NCI-H748 treated with DMSO at 0.1 percent for 48 hours (cell line): Measurements from ENCODE around the gene SPOP.
"Not testable (repeated sequence)": the region's sequence is repeated elsewhere in the genome, so short reads cannot be mapped to it uniquely, and the experiment has no call there.

ENCODE experiments used
- DNase-seq: peaks from one replicate; lab custom pipeline; 2025; lab: John Stamatoyannopoulos, UW

SPOP gene

DNA sequence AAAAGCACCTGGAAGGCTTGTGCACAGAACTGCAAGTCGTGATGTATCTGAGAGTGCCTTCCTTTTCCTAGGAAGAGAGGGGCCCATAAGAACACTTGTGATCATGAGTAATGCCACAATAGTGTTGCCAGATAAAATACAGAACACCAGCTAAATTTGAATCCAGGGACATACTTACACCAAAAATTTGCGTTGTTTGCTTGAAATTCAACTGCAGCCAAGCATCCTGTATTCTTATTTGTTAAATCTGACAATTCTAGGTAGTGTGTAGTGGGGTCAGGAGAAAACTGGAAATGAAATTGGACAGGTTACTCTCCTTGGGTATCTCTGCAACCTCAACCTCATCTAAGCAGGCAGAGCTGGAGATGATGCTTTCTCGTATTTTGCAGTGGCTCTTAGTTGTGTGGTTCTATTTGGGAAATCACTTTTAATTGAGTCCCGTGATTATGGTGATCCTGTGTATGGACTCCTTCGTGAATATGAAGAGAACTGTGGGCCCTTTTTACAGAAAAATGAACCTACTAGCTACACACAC, 17.9 kb upstream of the SPOP start:
- no peak for DNase-seq

DNA sequence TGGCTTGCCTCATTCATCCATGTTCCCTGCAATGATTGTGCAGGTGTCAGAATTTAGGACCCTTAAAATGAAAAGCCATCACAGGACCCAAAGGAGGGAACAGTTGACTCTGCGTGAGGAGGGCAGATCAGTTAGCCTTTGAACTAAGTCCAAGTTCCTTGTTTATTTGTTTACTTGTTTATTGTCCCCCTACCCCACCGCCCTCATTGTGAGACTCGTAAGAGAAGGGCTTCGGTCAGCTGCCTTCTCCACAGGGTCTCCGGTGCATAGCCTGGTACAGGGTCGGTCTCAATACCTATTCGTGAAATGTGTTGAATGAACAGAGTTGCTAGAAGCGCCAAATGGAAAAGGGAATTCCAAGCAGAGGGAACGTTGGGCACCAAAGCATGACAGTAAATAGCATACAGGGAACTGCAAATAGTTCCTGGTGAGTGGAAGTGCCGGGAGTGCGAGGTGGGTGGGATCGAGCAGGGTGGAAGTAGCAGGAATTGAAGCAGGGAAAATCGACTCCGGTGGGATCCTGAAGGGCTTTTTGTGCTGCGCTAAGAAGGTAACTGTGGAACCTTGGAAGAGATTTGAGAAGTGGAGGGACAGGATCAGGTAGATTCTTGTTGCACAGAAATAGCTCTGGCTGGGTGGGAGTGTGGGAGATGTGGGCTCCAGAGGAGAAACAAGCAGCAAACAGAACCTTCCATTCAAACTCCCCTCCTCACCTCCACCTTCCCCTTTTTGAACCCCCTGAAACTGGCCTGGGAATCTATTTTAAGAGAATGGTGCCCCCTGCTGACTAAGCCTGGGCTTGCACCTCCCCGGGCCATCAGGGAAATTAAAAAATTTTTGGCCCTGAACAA, 17.2 kb upstream of the SPOP start:
- peak; percentile 32 for DNase-seq

DNA sequence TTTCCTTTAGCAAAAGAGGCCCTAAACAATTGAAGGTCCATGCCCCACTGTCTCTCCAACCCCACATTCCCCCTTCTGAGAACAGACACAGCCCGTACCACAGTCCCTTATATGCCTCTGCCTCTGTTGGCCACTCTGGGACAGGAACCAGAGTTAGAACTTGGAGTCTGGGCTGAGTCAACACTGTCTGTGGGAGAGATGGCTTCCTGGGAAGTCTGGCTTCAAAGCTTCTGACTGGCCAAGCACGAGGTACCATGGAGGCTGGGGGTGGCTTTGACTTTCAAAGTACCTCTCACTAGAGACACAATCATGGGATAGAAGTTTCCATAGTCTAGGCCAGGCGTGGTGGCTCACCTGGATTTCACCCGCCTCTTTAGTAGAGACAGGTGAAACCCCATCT, 14.9 kb upstream of the SPOP start:
- no peak for DNase-seq

DNA sequence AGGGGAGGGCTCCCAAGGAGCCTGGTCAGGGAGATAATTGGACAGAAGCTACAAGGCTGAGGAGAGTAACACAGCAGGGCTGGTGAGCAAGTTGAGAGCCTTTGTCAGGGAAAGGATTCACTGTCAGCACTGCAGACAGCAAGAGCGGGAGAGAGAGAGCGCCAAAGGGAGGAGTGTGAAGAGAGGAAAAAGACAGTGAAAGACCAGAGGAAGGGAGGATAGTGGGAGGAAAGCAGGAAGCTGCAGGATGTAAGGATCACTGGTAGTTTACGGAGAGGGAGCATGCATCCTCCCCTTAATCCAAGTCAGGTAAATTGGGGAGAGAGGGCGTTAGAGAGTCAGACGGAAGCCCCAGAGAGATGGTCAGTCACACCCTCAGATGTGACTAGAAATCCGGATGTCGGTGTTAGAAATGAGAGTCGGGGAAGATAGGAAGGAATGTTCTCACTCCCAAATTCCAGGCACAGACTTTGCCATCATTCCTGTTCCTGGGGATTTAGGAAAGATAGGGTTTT, 13.8 kb upstream of the SPOP start:
- no peak for DNase-seq

DNA sequence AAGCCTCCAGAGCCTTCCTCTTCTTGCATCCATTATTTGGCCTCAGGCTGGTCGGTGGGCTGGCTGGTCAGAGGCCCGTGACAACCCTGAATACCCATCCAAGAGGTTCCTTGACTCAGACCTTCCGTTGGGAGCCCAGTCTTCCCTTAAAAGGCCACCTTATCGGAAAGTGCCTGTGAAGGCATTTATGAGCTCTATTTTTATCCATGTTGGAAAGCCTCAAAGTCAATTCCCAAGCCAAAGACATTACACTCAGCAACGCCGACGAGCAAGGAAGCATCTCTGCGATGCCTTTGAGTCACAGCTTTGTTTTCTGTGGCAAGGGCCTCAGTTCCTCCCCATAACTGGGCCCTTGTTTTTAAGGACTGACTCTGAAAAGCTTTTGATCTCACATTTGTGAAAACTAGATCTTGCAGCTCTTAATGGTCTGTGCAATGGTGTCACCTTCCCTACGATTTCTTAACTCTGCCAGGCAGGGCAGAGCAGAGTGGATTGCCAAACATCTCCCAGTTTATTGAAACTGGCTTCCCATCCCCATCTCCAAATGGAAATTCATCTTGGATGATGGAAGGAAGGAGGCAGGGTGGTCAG, 13.3 kb upstream of the SPOP start:
- DNase-seq = no peak

DNA sequence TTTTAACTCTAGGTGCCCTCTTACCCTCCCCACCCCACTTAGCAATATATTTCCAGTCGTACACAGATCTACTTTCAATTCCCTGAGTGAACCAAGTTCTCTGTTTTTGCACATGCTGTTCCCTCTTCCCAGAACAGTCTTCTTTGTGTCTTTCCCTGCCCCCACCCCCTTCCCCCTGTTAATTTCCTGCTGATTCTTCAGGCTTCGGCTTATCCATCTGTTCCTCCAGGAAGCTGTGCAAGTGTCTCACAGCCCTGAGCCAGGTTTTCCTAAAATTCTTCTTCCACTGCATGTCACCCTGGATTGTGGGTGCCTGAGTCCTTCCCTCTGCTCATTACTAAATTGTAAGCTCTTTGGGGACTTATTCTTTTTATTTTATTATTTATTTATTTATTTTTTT, 12.4 kb upstream of the SPOP start:
- DNase-seq = no peak

DNA sequence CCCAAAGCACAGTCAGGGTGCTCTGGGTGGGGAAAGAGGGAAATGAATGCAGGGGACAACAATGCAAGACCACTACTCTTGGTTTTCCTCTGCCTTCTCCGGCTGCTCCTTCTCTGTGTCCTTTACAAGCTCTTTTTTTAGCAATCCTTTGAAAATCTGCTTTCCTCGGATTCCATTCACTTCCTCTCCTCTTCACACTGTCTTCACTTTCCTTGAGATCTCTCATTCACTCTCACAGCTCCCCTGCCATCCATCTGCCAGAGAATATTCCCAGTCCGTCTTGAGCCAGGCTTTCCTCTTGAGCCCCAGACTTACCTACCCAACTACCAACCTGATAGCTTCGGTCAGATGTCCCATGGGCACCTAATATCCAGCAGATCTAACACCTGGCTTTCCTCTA, 11.0 kb upstream of the SPOP start:
- DNase-seq = no peak

DNA sequence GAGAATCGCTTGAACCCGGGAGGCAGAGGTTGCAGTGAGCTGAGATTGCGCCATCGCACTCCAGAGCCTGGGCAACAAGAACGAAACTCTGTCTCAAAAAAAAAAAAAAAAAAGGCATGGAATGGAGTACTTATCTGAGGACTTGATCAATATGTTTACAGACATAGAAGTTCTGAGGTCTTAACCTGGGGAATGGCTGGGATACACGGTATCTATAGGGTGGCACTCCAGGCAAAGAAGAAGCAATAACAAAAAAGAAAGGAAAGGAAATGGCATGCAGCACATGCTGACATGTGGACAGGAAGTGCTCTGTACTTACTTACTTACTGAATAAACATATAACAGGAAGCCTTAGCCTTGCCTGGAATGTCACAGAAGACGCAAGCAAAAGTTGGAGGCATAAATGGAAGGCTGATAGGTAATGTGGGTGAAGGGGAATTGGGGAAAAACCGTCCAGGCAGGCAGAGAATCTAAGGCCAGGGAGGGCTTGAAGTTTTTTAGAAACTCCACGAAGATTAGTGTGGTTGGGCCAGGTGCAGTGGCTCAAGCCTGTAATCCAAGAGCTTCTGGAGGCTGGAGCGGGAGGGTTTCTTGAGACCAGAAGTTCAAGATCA, 10.1 kb upstream of the SPOP start:
- DNase-seq = no peak

DNA sequence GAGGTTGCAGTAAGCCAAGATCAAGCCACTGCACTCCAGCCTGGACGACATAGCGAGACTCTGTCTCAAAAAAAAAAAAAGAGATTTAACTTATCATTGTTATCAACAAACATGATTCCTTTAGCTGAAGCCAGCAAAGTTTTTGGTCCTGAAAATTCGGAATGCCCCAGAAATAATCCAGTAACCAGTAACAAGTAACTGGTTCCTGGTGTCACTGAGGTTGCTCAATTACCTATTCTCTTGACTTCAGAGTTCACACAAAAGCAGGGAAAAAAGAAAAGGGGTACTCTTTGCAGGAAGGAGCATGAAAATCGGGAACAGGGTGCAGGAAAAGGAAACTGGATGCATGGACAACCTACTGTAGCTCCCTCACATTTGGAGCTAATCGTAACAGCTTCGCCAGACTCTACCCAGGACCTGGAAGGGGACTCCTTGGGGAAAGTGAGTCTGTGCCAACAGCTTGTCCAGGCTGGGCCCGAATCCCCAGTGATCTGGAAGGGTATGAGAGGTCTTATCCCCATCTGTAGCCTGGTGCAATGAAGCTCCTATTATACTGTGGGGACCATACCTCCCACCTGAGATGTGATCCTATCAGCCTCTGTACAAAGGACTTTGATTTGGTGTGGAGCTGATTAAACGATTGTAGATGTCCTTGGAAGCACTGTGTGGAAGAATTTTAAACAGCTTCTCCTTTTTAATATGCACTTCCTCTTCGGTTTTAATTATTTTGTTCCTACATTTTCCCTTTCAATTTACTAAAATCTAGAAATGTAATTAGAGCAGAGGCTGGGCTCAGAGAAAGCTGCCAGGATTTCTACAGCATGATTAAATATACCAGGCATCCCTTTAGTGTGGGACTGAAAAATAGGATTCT, 3.4 kb upstream of the SPOP start:
- DNase-seq = no peak

DNA sequence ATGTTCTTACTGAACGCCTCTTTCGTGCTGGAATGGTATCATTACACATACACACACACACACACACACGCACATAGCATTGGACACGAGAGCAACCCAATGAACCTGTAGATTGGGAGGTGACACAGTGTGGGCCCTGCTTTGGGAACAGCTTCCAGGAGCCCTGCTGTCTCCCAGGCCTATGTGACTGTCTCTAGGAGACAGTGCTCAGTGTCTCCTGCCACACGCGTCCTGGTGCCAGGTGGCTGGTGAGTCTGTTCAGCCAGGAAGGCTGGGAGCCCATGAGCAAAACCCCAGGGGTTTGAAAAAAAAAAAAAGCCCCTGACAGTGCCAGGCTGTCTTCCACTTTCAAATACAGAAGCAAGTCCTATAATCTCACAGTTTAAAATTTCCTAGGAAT, 2.4 kb upstream of the SPOP start:
- DNase-seq = no peak

DNA sequence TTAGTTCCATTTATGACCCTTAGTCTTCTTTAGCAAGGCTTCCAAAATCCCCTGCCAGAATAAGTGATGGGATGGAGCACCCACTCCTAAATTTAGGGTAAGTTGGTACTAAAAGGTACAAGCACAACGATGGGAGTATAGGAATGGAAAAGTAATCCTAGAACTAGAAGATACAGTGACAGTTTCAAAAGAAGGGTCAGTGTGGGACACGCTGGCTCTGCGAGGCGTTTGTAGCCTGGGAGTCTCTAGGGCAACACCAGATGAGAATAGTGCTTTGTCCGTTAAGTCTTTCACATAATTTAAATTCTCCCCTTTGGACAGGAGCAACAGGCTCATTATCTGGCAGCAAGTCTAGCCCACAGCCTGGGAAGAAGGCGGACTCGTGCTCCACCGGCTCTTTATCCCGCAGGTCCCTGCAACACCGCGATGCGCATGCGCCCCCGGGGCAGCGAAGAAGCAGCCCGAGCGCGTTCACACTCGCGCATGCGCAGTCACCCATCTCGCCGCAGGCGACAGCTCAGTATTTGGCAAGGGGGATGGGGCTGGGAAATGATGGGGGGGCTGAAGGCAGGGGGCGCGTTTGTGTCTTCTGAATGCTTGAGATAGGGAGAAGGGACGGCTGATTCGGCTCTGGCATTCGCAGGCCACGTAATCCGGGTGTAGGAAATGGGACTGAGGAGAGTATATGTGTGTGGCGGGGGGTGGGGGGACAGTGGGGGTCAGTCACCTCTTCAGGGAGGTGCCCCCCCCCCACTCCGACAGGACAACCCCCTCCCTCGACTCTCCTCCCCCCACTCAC, 564 bp downstream of the SPOP start:
- DNase-seq = peak; percentile 78

DNA sequence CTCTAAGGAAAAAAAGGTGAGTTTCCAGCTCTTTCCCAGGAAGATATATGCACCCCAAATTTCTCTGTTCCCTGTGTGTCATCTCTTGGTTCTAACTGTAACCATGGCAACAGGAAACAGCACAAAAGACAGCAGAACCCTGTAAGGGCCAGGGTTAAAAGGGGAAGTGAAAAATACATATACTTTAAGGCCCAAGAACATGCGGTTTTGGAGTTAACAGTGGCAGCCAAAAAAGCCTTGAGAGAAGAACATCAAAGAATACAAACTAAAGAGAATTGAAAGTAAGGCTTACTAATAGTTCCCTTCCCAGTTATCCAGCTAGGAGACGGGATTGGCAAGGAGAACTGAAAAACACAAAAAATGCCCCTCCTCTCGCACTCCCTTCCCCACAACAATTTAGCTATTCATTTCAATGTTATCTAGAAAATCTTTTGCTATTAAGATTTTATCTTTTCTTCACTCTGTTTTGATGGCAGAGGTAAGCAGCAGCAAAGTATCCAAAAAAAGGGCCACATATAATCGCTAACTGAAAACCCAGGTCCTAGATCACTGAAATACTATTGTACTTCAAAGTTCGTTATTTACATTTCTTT, 1.5 kb downstream of the SPOP start:
- DNase-seq = no peak

DNA sequence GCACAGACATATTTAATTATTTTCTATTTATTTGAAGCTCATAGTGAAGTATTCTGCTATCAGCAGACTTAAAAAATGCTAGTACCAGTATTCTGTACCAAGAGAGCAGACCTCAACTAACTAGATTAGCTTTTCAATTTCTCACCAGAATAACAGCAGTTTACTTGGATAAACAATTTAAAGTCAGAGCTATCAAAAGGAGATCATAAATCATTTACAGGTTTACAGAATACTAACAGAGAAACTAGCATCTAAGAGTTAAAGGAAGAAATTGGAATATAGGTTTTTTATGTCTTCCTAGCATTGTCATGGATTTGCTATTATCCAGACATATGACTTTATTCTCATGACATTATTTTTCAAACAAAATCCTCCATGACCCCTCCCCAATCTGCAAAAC, 3.4 kb downstream of the SPOP start:
- DNase-seq = no peak

DNA sequence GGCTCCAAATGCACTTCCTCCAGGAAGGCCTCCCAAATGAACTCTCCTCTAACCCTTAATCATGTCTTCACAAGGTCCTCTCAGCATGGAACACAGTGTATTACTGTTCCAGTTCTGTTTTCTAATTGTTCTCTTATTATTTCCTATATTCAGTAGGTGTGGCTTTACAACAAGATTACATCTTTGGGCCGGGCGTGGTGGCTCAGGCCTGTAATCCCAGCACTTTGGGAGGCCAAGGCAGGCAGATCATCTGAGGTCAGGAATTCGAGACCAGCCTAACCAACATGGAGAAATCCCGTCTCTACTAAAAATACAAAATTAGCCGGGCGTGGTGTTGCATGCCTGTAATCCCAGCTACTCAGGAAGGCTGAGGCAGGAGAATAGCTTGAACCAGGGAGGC, 4.2 kb downstream of the SPOP start:
- DNase-seq = not testable (repeated sequence)

DNA sequence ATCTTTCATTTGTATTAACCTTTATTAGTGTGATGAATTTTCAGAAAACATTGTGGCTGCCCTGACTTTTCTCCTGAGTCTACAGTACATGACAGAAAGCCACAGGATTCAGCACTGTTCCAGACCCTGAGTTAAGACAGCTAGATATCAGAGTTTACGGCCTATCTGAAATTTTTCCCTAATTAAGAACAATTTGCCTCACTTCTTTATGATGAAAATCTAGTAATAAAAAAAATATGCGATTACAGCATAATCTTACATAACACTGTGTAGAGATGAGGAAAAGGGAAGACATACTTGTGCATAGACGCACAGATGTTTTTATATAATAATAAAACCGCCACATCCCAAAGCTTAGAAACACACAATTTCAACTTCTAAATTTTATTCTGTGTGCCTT, 7.3 kb downstream of the SPOP start:
- DNase-seq = no peak

DNA sequence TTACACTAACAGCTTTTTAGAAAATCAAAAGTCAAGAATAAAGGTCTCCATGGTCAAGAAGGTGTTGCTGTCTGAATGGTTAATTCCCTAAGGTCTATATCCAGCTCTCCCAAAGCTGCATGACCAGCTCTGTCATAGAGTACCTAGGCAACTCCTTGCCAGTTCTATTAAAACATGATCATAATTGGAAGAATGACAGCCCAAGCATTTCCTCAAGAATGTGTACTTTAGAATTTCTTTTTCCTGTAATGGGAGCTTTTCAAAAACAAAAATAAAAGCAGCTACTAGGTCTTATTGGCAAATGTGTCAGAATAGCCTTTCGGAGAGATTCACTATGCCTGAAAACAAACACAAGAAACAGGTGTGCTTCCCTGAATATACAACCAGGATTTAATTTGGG, 7.9 kb downstream of the SPOP start:
- no peak for DNase-seq

DNA sequence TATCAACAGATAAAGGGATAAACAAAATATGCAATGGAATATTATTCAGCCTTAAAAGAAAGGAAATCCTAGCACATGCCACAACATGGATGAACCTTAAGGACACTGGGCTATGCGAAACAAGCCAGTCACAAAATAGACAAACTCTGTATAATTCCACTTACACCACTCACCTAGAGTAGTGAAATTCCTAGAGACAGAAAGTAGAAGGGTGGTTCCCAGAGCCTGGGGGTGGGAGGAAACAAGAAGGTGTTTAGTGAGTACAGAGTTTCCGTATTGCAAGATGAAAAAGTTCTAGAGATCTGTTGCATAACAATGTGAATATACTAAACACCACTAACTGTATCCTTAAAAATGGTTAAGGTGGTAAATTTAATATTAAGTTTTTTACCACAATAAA, 10.0 kb downstream of the SPOP start:
- no peak for DNase-seq

DNA sequence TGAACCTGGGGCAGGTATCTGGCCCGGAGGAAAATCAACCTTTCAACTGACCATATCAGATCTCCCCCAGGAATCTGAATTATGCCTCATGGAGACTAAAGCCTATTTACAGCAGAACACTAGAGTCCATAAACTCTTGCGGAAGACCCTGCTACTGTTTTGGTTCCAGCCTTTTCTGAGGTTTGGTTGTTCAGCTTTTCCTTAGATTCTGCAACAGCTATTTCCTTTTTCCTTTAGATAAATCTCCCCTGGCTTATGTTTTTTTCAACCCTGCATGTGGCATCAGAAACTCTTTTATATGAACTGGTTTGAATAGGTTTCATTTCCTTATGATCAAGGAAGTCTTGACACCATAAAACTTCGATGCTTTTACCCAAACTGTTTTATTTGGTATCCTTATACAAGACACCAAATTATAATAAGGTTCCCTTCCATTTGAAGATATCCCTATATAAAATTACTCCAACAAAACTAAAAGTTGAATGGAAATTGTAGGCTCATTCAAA, 13.1 kb downstream of the SPOP start:
- DNase-seq = no peak

DNA sequence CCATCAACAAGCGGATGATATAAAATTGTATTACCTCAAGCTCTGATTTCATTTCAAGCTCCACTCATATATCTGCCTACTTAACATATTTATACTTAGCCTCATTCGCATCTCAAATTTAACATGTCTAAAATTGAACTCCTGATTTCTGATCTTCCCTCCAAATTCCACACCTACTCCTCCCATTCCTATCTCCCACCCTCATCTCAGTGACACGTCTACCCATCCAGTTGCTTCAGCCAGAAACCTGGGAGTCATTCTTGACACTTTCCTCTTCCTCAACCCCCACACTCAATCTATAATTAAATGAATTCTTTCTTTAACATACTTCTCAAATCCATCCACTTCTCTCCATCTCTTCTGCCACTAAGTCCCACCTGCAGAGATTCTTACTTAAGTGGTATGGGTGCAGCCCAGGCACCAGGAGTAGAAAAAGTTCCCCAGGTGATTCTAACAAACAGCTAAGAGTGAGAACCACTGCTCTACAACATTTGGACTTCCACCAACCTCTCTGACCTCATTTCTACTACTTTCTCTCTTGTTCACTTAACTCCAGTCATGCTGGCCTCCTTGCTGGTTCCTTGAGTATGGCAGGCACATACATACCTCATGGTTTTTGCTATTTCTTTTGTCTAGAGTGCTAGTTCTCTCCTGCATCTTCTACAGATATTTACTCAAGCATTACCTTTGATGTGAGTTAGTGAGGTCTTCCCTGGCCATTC, 18.1 kb downstream of the SPOP start:
- DNase-seq = no peak

DNA sequence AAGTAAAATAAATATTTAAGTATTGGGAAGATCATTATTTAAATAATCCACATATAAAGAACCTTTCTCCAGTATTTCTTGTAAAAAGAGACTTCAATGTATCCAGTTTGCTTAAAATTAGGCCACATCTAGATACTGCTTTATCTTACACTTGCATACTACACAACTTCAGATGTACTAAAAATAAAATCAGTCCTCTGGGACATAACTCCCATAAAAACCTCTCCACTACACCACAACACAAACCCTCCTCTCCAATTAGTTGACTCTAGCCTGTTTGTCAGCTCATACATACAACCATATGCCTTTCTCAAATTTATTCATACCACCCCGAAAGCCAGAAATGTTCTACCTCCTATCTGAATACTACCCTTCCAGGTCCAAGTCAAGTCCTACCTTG, 21.6 kb downstream of the SPOP start:
- DNase-seq = no peak
